T-helper 17 cell (primary cell): Measurements from ENCODE around the gene ADD1. TPM values are rescaled to one million over a fixed set of nuclear protein-coding genes. Genes with fewer than 3 reads are reported as not detected.

Experiments used
- ATAC-seq: fragments of 150-1000 bp; cut with Tn5 transposase; 2 replicates; pipeline ENCODE4 v1.10.0; 2021; ENCODE audit warnings: mild to moderate bottlenecking, moderate library complexity
- DNase-seq, 3 donors: peaks; one replicate each; pipeline versions ENCODE4 v3.0.0 to v3.0.0-alpha.2; 2020 to 2021
- H3K9me3 ChIP-seq: one replicate; pipeline ENCODE4 v1.7.0; 2013; ENCODE audit warnings: low read length, mild to moderate bottlenecking; ENCODE audit not compliant: control insufficient read depth, poor library complexity, severe bottlenecking
- H3K27ac Mint-ChIP-seq: one replicate; pipeline ENCODE4 v1.8.0; 2022; ENCODE audit warnings: mild to moderate bottlenecking, moderate library complexity, mixed read lengths
- H3K27me3 Mint-ChIP-seq: one replicate; pipeline ENCODE4 v1.8.0; 2022; ENCODE audit warnings: mixed read lengths
- H3K36me3 Mint-ChIP-seq: one replicate; pipeline ENCODE4 v1.8.0; 2022; ENCODE audit warnings: low read depth, mixed read lengths
- H3K4me1 Mint-ChIP-seq: one replicate; pipeline ENCODE4 v1.8.0; 2022; ENCODE audit warnings: mild to moderate bottlenecking, mixed read lengths
- H3K4me3 Mint-ChIP-seq: one replicate; pipeline ENCODE4 v1.8.0; 2022; ENCODE audit warnings: mild to moderate bottlenecking, moderate library complexity, mixed read lengths
- total RNA-seq, 4 donors: library from RNA in 2 of 4; stranded (reverse) in 2 of 4; gene quantifications; one replicate each; pipeline ENCODE4 v1.2.3 and lab custom pipeline; 2022 to 2026

ADD1 gene
- total RNA-seq, 2 donors from 2014 or later: 211 to 228 TPM

DNA sequence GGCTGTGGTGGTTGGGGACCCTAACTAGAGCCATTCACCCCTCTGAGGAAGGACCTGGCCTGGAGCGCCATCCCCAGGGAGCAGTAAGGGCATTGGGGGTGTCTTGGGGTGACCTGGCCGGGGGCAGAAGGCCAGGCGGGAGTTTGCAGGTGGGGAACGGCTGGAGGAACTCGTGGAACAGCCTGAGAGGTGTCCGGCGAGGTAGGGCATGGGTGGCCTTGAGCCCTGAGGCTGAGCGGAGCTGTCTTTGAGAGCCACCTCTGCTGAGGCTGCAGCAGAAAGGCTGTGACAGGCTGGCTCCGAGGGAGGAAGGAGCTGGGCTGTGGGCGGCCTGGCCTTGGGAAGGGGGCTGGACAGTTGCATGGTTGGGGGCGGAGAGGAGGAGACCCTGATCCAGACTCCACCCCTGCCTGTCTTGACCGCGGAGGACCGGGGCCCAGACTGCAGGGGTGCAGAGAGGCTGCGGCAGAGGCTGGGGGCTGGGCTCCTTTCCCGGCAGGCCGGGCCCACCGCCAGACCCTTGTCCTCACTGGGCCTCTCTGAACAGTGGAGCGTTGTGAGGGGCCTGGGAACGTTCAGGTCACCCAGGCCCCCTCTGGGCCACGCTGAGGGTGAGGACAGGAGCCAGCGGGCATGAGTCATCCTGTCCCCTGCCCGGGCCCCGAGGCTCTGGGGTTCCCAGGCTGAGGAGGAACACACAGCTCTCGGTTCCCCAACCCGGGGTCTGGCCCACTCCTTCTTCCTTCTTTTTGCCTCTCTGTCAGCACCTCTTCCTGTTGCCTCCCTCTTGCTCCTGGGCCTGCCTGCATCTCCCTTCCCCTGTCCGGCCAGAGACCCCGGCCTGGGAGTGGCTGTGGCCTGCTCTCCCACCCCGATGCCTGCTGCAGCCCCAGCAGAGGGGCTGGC, 42.7 kb upstream of the ADD1 start:
- H3K9me3 ChIP-seq: no peaks in the 10 kb centered on the region
- Mint-ChIP-seq H3K36me3 (no peaks in the 10 kb centered on the region), H3K27me3 (no peaks in the 10 kb centered on the region), H3K27ac (peak overlapping the region; percentile 92), H3K4me1 (peaks cover 36% of the 10 kb centered on the region), H3K4me3 (peak overlapping the region; percentile 73)
- DNase-seq: peak in 2 of 3 donors; percentile 8 to 9
- peak; percentile 17 for ATAC-seq

DNA sequence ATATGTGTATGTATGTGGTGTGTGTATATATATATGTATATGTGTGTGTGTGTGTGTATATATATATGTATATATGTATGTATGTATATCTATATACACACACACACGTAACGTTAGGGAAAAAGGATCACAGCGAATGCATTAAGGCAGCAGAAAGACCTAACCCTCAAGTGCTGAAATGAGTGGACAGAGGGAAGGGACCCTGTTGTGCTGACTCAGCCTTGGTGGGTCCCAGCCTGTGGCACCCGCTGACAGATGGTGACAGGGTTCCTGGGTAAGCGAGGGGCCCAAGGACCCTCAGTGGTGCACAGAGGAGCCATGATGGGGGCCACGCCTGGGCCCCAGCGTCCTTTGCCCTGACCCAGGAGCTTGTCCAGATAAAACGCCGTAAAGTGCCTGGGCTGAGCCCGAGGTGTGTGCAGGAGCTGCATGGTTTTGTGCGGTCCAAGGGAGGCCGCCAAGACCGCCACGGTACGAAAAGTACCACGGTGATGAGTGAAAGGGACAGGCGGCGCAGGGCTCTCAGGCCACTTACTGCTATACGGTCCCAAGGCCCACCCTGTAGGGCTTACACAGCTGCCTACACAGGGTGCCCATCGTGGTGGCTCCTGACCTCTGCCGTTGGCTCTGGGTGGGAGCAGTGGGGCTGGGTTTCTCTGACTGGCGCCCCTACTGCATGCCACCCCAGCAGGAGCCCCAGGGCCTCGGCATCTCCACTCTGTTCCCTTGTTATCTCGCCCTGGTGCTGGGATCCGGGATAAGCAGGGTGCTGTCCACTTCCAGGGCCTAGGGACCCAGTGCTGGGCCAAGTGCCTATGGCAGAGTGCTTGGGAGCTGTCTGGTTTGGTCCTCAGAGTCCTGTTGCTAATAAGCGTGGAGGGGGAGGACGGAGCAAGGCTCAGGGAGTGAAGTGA, 40.8 kb upstream of the ADD1 start:
- no peaks in the 10 kb centered on the region for H3K27me3 Mint-ChIP-seq
- H3K4me1 Mint-ChIP-seq: peaks cover 33% of the 10 kb centered on the region
- H3K36me3 Mint-ChIP-seq: no peaks in the 10 kb centered on the region
- ATAC-seq (no peak), DNase-seq (no peak)
- no peak overlapping the region for H3K27ac Mint-ChIP-seq
- no peaks in the 10 kb centered on the region for H3K9me3 ChIP-seq
- no peak overlapping the region for H3K4me3 Mint-ChIP-seq

DNA sequence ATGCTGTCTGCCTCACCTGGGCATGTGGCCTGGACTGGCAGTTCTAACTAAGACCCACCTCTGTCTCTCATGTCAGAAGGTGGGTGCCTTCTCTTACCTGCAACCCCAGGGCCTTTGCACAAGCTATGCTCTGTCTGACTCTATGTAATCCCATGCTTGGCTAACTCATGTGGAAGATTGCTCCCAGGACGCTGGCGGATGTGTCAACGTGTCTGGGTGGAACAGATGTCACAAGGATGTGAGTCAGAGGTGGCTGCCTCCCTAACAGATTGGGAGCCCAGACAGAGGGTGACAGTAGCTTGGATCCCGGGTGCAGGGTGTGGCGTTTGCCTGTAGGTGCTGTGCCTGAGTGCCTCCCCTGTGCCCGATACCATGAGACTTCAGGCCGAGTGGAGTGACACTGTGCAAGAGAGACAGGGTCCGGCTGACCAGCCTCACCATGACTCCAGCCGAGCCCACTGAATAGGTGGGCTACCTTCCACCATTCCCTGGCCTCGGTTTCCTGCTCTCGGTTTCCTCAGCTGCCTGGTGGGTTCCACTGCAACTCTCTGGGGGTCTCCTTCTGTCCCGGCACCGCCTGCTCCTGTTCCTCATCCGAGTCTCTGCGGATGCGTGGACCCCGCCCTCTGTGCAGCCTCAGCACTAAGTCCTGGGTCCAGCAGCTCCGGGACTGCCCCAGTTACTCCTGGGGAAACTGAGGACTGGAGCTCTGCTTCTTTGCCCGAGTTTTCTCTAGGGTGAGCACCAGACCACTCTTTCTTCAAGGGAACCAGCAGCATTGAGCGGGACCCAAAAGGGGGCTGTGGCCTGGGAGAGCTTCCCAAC, 39.8 kb upstream of the ADD1 start:
- ATAC-seq (no peak), DNase-seq (no peak)
- Mint-ChIP-seq H3K27me3 (no peaks in the 10 kb centered on the region), H3K36me3 (no peaks in the 10 kb centered on the region), H3K4me1 (peaks cover 23% of the 10 kb centered on the region), H3K4me3 (no peak overlapping the region), H3K27ac (no peak overlapping the region)
- H3K9me3 ChIP-seq: no peaks in the 10 kb centered on the region

DNA sequence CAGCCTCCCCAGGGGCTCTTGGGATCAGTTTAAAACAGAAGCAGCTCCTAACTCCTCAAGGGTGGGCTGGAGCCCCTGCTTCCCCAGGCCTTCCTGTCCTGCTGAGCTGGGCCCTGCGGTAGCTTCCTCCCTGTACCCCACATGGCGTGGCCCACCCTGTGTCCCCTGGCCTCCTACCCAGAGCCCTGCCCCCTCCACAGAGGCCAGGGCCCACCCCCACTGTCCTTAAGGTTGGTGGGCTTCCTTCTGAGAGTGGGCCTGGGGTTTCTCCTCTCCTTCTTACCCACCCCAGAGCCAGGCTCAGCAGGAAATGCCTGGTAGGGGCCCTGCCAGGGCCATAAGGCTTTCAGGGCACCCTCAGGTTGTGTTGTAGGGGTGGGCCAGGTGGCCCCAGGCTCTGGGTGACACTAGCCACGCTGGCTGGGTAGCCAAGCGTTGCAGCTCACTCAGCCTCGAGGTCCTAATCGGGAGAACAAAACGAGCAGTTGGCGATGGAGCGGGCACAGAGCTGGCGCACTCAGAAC, 39.1 kb upstream of the ADD1 start:
- no peaks in the 10 kb centered on the region for H3K36me3 Mint-ChIP-seq
- H3K27me3 Mint-ChIP-seq: no peaks in the 10 kb centered on the region
- peaks cover 21% of the 10 kb centered on the region for H3K4me1 Mint-ChIP-seq
- H3K4me3 Mint-ChIP-seq: no peak overlapping the region
- DNase-seq (no peak), ATAC-seq (no peak)
- no peaks in the 10 kb centered on the region for H3K9me3 ChIP-seq
- H3K27ac Mint-ChIP-seq: peak overlapping the region; percentile 45

DNA sequence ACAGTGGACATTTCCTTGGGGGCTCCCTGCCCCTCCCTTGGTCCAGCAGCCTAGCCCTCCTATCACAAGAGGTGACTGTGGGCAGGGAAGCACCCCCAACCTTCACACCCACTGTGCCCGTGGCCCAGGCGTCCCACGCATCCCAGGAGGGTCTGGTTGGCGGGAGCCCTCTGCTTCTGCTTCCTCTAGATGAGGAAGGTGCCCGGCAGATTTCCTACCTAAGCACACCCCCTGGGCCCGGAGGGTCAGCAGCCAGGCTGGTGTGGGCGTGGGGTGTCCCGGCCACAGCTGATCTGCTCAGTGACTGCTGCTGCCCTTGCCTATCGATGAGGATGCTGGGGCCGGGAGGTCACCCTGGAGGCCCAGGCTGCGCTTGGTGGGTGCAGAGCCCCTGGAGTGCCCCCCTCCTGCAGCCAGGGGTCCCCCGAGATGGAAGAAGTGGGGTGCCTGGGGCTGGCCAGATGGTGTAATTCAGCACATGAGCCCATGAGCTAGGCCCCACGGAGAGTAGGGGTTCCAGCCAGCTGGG, 38.6 kb upstream of the ADD1 start:
- Mint-ChIP-seq H3K4me1 (peaks cover 20% of the 10 kb centered on the region), H3K27ac (peak overlapping the region; percentile 45), H3K36me3 (no peaks in the 10 kb centered on the region), H3K27me3 (no peaks in the 10 kb centered on the region), H3K4me3 (no peak overlapping the region)
- H3K9me3 ChIP-seq: no peaks in the 10 kb centered on the region
- DNase-seq (no peak), ATAC-seq (no peak)

DNA sequence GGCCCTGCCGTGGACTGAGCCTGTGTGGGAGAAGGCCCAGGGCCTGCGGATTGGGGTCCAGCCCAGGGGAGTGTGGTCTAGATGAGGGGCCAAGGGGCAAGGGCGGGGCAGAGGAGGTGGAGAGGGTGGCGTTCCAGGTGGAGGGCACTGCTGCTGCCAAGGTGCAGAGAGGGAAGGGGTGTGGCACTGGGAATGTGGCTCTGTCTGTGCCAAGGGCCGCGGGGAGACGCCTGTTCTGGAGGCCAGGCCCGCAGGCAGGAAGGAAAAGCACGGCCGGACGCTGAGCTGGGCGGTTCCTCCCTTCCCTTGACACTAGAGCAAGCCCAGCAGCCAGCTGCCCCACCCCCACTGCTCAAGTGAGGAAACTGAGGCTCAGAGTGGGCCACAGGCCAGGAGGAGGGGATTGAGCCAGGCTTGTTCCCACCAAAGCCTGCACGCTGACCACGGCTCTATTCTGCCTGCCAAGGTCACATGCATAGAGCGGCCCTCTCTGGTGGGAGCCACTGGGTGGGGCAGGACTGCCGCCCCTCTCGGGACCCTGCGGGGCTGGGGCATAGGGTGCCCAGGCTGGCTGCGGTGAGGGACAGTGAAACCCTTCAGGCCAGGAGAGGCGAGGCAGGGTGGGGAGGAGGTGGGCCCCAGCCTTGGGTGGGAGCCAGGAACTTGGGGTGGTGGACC, 37.8 kb upstream of the ADD1 start:
- peaks cover 17% of the 10 kb centered on the region for H3K4me1 Mint-ChIP-seq
- H3K27ac Mint-ChIP-seq: peak overlapping the region; percentile 8
- H3K4me3 Mint-ChIP-seq: no peak overlapping the region
- ATAC-seq: no peak
- DNase-seq: no peak
- no peaks in the 10 kb centered on the region for H3K9me3 ChIP-seq
- H3K27me3 Mint-ChIP-seq: no peaks in the 10 kb centered on the region
- H3K36me3 Mint-ChIP-seq: no peaks in the 10 kb centered on the region

DNA sequence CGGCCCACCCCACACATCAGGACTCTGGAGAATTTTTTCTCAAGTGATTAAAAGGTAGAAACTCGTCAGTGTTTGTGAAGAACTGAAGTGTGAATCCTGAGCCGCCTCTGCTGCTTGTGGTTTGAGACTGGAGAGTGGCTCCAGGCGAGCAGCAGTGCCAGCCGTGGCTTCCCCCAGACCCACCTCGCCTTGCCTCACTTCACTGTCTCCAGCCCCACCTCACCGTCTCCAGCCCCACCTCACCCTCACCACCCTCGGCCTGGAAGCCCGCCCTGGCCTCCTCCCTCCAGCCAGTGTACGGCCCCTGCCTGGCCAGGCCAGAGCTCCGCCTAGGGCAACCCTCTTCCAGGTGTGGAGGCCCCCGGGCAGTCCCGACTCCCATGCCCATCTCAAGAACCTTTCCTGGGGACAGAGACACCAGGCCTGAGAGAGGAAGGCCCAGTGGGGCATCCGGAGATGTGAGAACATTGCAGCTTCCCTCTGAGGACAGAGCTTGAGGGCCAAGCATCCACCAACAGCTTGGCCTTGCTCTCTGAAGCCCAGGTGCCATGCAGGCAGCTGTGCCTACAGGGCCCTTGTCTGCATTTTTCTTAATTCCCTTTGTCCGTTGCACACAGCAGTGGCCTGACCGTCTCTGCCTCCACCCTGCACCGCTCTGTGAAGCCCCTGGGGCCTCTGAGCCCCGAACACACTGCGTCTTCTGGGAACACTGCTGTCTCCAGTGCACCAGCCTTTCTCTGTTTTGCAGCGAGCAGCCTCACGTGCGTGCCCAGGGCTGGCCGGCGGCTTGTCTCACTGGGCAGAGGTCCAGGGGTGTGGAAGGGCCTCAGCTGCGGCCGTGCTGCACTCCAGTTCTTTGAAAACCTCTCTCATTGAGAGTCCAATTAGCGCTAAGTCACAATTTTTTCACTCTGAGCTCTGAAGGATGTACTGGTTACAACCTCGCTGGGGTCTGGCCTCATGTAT, 37.0 kb upstream of the ADD1 start:
- Mint-ChIP-seq H3K27ac (peak overlapping the region; percentile 60), H3K27me3 (no peaks in the 10 kb centered on the region), H3K4me3 (no peak overlapping the region), H3K36me3 (no peaks in the 10 kb centered on the region), H3K4me1 (peaks cover 16% of the 10 kb centered on the region)
- ATAC-seq (peak; percentile 20), DNase-seq (no peak)
- H3K9me3 ChIP-seq: no peaks in the 10 kb centered on the region

DNA sequence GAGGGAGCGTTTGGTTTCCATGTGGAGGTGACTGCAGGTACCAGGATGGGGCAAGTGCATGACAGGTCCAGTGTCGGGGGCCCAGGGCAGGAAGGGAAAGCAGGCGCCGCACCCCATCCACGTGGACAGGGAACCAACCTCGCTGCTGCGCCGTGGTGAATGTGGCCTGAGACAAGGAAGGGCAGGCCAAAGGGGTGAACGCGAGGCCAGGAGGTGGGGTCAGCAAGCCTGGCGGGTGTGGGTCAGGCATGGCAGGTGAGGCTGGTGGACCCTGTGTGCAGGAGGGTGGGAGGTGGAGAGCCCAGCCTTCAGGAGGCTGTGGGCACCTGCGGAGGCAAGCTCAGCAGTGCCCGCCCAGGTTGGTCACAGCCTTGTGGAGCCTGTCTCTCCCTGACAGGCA, 36.1 kb upstream of the ADD1 start:
- H3K27me3 Mint-ChIP-seq: no peaks in the 10 kb centered on the region
- H3K27ac Mint-ChIP-seq: peak overlapping the region; percentile 60
- H3K9me3 ChIP-seq: no peaks in the 10 kb centered on the region
- ATAC-seq: no peak
- peaks cover 3% of the 10 kb centered on the region for H3K36me3 Mint-ChIP-seq
- DNase-seq: no peak
- H3K4me3 Mint-ChIP-seq: no peak overlapping the region
- peaks cover 22% of the 10 kb centered on the region for H3K4me1 Mint-ChIP-seq

DNA sequence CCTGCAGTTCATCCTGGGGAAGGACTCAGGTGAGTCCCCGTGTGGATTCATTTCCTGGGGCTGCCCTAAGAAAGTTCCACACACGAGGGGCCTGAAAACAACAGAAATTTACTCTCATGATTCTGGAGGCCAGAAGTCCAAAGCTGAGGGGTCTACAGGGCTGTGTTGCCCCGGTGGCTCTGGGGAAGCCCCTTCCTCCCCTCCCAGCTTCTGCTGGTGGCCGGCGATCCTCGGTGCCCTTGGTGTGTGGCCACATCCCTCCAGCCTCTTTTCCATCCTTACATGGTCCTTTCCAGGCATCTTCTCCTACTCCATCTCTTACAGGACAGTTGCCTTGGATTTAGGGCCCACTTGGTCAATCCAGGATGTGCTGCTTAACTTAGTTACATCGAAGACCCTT, 35.6 kb upstream of the ADD1 start:
- no peaks in the 10 kb centered on the region for H3K9me3 ChIP-seq
- Mint-ChIP-seq H3K4me3 (no peak overlapping the region), H3K4me1 (peaks cover 26% of the 10 kb centered on the region), H3K27me3 (no peaks in the 10 kb centered on the region), H3K36me3 (peaks cover 3% of the 10 kb centered on the region), H3K27ac (no peak overlapping the region)
- ATAC-seq (no peak), DNase-seq (no peak)

DNA sequence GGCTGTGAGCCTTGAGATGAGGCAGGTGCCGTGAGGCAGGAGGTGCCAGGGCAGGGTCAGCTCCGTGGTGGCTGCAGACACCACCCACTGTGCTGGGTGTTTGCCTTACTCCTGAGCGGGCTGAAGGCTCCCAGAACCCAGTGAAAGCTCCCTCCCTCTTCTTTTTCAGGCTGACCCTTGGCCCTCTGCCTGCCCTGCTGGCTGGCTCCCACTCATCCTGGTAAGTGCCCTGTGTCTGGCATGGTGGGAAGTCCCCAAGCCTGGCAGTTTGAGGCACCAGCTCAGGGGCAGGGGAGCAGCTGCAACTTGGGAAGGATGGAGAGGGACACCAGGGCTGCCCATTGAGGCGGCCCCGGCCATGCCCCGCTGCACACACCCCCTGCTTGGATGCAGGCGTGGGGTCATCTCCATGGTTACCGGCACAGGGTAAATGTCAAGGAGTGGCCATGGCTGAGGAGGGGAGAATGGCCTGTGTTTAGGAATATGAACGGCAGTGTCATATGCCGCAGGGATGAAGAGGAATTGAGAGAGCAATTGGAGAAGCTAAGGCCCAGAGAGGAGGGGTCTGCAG, 33.9 kb upstream of the ADD1 start:
- Mint-ChIP-seq H3K4me1 (peaks cover 41% of the 10 kb centered on the region), H3K27ac (no peak overlapping the region)

DNA sequence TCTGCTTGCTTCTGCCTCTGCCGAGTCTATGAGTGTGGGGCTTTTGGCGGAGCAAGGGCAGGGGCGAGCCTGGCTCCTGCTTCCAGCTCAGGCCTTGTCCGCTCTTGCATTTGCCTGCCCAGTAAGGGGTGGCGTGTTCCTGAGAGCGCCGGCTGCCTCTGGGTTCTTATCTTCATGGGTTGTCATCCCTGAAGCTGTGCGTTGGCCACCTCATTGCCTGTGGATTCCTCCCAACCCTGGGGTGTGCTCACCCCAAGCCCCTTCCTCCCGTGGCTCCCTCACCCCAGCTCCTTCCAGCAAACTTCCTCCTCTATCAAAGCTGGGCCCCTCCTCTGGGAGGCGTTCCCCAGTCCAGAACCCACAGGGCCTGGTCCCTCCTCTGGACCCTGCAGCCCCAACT, 33.3 kb upstream of the ADD1 start:
- H3K4me3 Mint-ChIP-seq: no peak overlapping the region
- DNase-seq (no peak), ATAC-seq (no peak)
- no peaks in the 10 kb centered on the region for H3K27me3 Mint-ChIP-seq
- peak overlapping the region; percentile 99 for H3K27ac Mint-ChIP-seq
- no peaks in the 10 kb centered on the region for H3K9me3 ChIP-seq
- H3K36me3 Mint-ChIP-seq: peaks cover 6% of the 10 kb centered on the region
- H3K4me1 Mint-ChIP-seq: peaks cover 43% of the 10 kb centered on the region

More for the DNA sequence above, 33.9 kb upstream of the ADD1 start:
- no peaks in the 10 kb centered on the region for H3K9me3 ChIP-seq
- no peak for DNase-seq
- H3K4me3 Mint-ChIP-seq: peak overlapping the region; percentile 15
- H3K36me3 Mint-ChIP-seq: peaks cover 6% of the 10 kb centered on the region
- H3K27me3 Mint-ChIP-seq: no peaks in the 10 kb centered on the region
- no peak for ATAC-seq
